ENCODE data around the gene SLC35E1. TPM values are rescaled to one million over a fixed set of nuclear protein-coding genes. Genes with fewer than 3 reads are reported as not detected.
A peak's percentile ranks its signal among the peaks of the same experiment; 100 is the strongest.

The SLC35E1 gene
- total and polyA plus RNA-seq, 4 donors, result 22.5 to 37.7 (median 29.2) TPM

- Histone ChIP-seq H3K36me3 (ENCODE audit: control insufficient read depth in 1 of 2, insufficient read depth in 2 of 2, low read length in 1 of 2) (peaks cover 4 to 9% of the 10 kb centered on the region in 2 donors), H3K9me3 (ENCODE audit: control insufficient read depth, low read length) (no peaks in the 10 kb centered on the region), H3K4me3 (ENCODE audit: low read length in 2 of 2) (no peak overlapping the region), H3K4me1 (ENCODE audit: control insufficient read depth in 1 of 2, insufficient read depth in 2 of 2, low read length in 2 of 2) (no peaks in the 10 kb centered on the region), H3K27me3 (ENCODE audit: control insufficient read depth in 1 of 2, insufficient read depth in 2 of 2, low read length in 1 of 2) (no peaks in the 10 kb centered on the region), H3K27ac (ENCODE audit: low read depth in 1 of 2, low read length in 2 of 2) (no peak overlapping the region)
- intact Hi-C loops (cut with DNase I), result no loop called here
- ATAC-seq (ENCODE audit: low FRiP score) (peak; percentile 30), DNase-seq (no peak)
- WGBS, 2 donors, result 96% methylated on average over 29 of the region's 29 CpGs
These were observed 46.3 kb downstream of the SLC35E1 start for GRCh38 chr19:16525751-16526481.

- DNase-seq, result no peak
- intact Hi-C loops (cut with DNase I), result no loop called here
- peaks cover 4 to 12% of the 10 kb centered on the region in 2 donors for H3K36me3 ChIP-seq (ENCODE audit: control insufficient read depth in 1 of 2, insufficient read depth in 2 of 2, low read length in 1 of 2)
- no peaks in the 10 kb centered on the region for H3K4me1 ChIP-seq (ENCODE audit: control insufficient read depth in 1 of 2, insufficient read depth in 2 of 2, low read length in 2 of 2)
- no peaks in the 10 kb centered on the region for H3K9me3 ChIP-seq (ENCODE audit: control insufficient read depth, low read length)
- ATAC-seq (ENCODE audit: low FRiP score), result no peak
- H3K4me3 ChIP-seq (ENCODE audit: low read length in 2 of 2), result no peak overlapping the region
- H3K27ac ChIP-seq (ENCODE audit: low read depth in 1 of 2, low read length in 2 of 2), result no peak overlapping the region
- WGBS, 2 donors, result 96 to 97% methylated on average over 50 to 54 of the region's 54 CpGs
- H3K27me3 ChIP-seq (ENCODE audit: control insufficient read depth in 1 of 2, insufficient read depth in 2 of 2, low read length in 1 of 2), result no peaks in the 10 kb centered on the region
These were observed 47.1 kb downstream of the SLC35E1 start for GRCh38 chr19:16524991-16525734.

- ATAC-seq (ENCODE audit: low FRiP score) (peak; percentile 9), DNase-seq (no peak)
- 90 to 93% methylated on average over 25 of the region's 25 CpGs for WGBS, 2 donors
- no peaks in the 10 kb centered on the region for H3K27me3 ChIP-seq (ENCODE audit: control insufficient read depth in 1 of 2, insufficient read depth in 2 of 2, low read length in 1 of 2)
- intact Hi-C loops (cut with DNase I), result no loop called here
- H3K27ac ChIP-seq (ENCODE audit: low read depth in 1 of 2, low read length in 2 of 2), result no peak overlapping the region
- H3K4me1 ChIP-seq (ENCODE audit: control insufficient read depth in 1 of 2, insufficient read depth in 2 of 2, low read length in 2 of 2), result no peaks in the 10 kb centered on the region
- peaks cover 0 to 20% of the 10 kb centered on the region in 2 donors for H3K36me3 ChIP-seq (ENCODE audit: control insufficient read depth in 1 of 2, insufficient read depth in 2 of 2, low read length in 1 of 2)
- no peaks in the 10 kb centered on the region for H3K9me3 ChIP-seq (ENCODE audit: control insufficient read depth, low read length)
- H3K4me3 ChIP-seq (ENCODE audit: low read length in 2 of 2), result no peak overlapping the region
These were observed 49.4 kb downstream of the SLC35E1 start for GRCh38 chr19:16522559-16523377.

- Histone ChIP-seq H3K27me3 (ENCODE audit: control insufficient read depth in 1 of 2, insufficient read depth in 2 of 2, low read length in 1 of 2) (no peaks in the 10 kb centered on the region), H3K27ac (ENCODE audit: low read depth in 1 of 2, low read length in 2 of 2) (no peak overlapping the region), H3K4me3 (ENCODE audit: low read length in 2 of 2) (no peak overlapping the region), H3K36me3 (ENCODE audit: control insufficient read depth in 1 of 2, insufficient read depth in 2 of 2, low read length in 1 of 2) (peaks cover 0 to 25% of the 10 kb centered on the region in 2 donors), H3K9me3 (ENCODE audit: control insufficient read depth, low read length) (no peaks in the 10 kb centered on the region), H3K4me1 (ENCODE audit: control insufficient read depth in 1 of 2, insufficient read depth in 2 of 2, low read length in 2 of 2) (no peaks in the 10 kb centered on the region)
- ATAC-seq (ENCODE audit: low FRiP score) (no peak), DNase-seq (no peak)
- intact Hi-C loops (cut with DNase I), result no loop called here
- WGBS, 2 donors, result 88 to 90% methylated on average over 10 of the region's 10 CpGs
These were observed 50.4 kb downstream of the SLC35E1 start for GRCh38 chr19:16521715-16522289.

GRCh38 chr19:16520986-16521624 is 51.1 kb downstream of the SLC35E1 start:
- ATAC-seq (ENCODE audit: low FRiP score) (no peak), DNase-seq (no peak)
- Histone ChIP-seq H3K4me1 (ENCODE audit: control insufficient read depth in 1 of 2, insufficient read depth in 2 of 2, low read length in 2 of 2) (no peaks in the 10 kb centered on the region), H3K9me3 (ENCODE audit: control insufficient read depth, low read length) (no peaks in the 10 kb centered on the region), H3K27me3 (ENCODE audit: control insufficient read depth in 1 of 2, insufficient read depth in 2 of 2, low read length in 1 of 2) (no peaks in the 10 kb centered on the region), H3K4me3 (ENCODE audit: low read length in 2 of 2) (no peak overlapping the region), H3K27ac (ENCODE audit: low read depth in 1 of 2, low read length in 2 of 2) (no peak overlapping the region), H3K36me3 (ENCODE audit: control insufficient read depth in 1 of 2, insufficient read depth in 2 of 2, low read length in 1 of 2) (peaks cover 0 to 25% of the 10 kb centered on the region in 2 donors)
- WGBS, 2 donors, result 89 to 90% methylated on average over 18 of the region's 18 CpGs
- intact Hi-C loops (cut with DNase I), result no loop called here

- H3K4me3 ChIP-seq (ENCODE audit: low read length in 2 of 2), result no peak overlapping the region
- no peaks in the 10 kb centered on the region for H3K4me1 ChIP-seq (ENCODE audit: control insufficient read depth in 1 of 2, insufficient read depth in 2 of 2, low read length in 2 of 2)
- intact Hi-C loops (cut with DNase I), result no loop called here
- H3K9me3 ChIP-seq (ENCODE audit: control insufficient read depth, low read length), result no peaks in the 10 kb centered on the region
- H3K27me3 ChIP-seq (ENCODE audit: control insufficient read depth in 1 of 2, insufficient read depth in 2 of 2, low read length in 1 of 2), result no peaks in the 10 kb centered on the region
- no peak overlapping the region for H3K27ac ChIP-seq (ENCODE audit: low read depth in 1 of 2, low read length in 2 of 2)
- peak; percentile 5 for ATAC-seq (ENCODE audit: low FRiP score)
- 90 to 93% methylated on average over 43 to 45 of the region's 45 CpGs for WGBS, 2 donors
- DNase-seq, result no peak
- peaks cover 0 to 25% of the 10 kb centered on the region in 2 donors for H3K36me3 ChIP-seq (ENCODE audit: control insufficient read depth in 1 of 2, insufficient read depth in 2 of 2, low read length in 1 of 2)
These were observed 51.9 kb downstream of the SLC35E1 start for GRCh38 chr19:16520074-16520973.

- 93 to 94% methylated on average over 24 of the region's 24 CpGs for WGBS, 2 donors
- H3K4me3 ChIP-seq (ENCODE audit: low read length in 2 of 2), result no peak overlapping the region
- ATAC-seq (ENCODE audit: low FRiP score) (no peak), DNase-seq (no peak)
- intact Hi-C loops (cut with DNase I), result no loop called here
- H3K4me1 ChIP-seq (ENCODE audit: control insufficient read depth in 1 of 2, insufficient read depth in 2 of 2, low read length in 2 of 2), result no peaks in the 10 kb centered on the region
- no peaks in the 10 kb centered on the region for H3K27me3 ChIP-seq (ENCODE audit: control insufficient read depth in 1 of 2, insufficient read depth in 2 of 2, low read length in 1 of 2)
- H3K27ac ChIP-seq (ENCODE audit: low read depth in 1 of 2, low read length in 2 of 2), result no peak overlapping the region
- no peaks in the 10 kb centered on the region for H3K9me3 ChIP-seq (ENCODE audit: control insufficient read depth, low read length)
- peaks cover 0 to 21% of the 10 kb centered on the region in 2 donors for H3K36me3 ChIP-seq (ENCODE audit: control insufficient read depth in 1 of 2, insufficient read depth in 2 of 2, low read length in 1 of 2)
These were observed 53.0 kb downstream of the SLC35E1 start for GRCh38 chr19:16519230-16519687.

Measured in aorta (tissue), 5 donors.